PC-3 (cell line): ENCODE data around the gene JAKMIP1. TPM values are rescaled to one million over a fixed set of nuclear protein-coding genes. Genes with fewer than 3 reads are reported as not detected.

Source experiments
- ATAC-seq: fragments of 200-7000 bp; cut with Tn5 transposase; 2 replicates; pipeline ENCODE4 v1.9.1; 2020; ENCODE audit warnings: mild to moderate bottlenecking, moderate library complexity
- BruUV-seq: library from RNA; stranded (reverse); fragments of 400-500 nt; replicated peaks from 2 replicates; lab custom pipeline; 2021; lab: Mats Ljungman, UMichigan
- CTCF ChIA-PET: fragments of 300-600 bp; sonication (Branson Sonifier 250); formaldehyde crosslinking; loops from one replicate; lab custom pipeline; 2022; ENCODE audit warnings: antibody characterized with exemption; lab: Charles Lee
- POLR2A ChIA-PET: fragments of 300-600 bp; sonication (Branson Sonifier 250); formaldehyde crosslinking; loops from one replicate; lab custom pipeline; 2022; ENCODE audit warnings: antibody characterized with exemption; ENCODE audit not compliant: unreplicated experiment; lab: Charles Lee
- DNase-seq: peaks from one replicate; pipeline ENCODE4 v3.0.0-alpha.2; 2015
- H2AFZ ChIP-seq: fragments of 300-600 bp; sonication (generic); 2 replicates; pipeline ENCODE4 v1.6.0; 2016; ENCODE audit warnings: antibody characterized with exemption, low read length
- H3F3A ChIP-seq: fragments of 300-600 bp; sonication (generic); one replicate; pipeline ENCODE4 v1.6.0; 2017; ENCODE audit warnings: antibody characterized with exemption, low read length, control low read depth, mild to moderate bottlenecking; ENCODE audit not compliant: unreplicated experiment
- H3K27ac ChIP-seq: fragments of 300-600 bp; sonication (generic); 2 replicates; pipeline ENCODE4 v1.5.1; 2016; ENCODE audit warnings: mild to moderate bottlenecking, low read length
- H3K27me3 ChIP-seq: fragments of 300-600 bp; sonication (generic); 2 replicates; pipeline ENCODE4 v1.6.1; 2016; ENCODE audit warnings: low read length, mixed read lengths
- H3K36me3 ChIP-seq: fragments of 300-600 bp; sonication (generic); 2 replicates; pipeline ENCODE4 v1.6.1; 2016; ENCODE audit warnings: low read depth, mixed run types, low read length, mixed read lengths
- H3K4me1 ChIP-seq: fragments of 300-600 bp; sonication (generic); 2 replicates; pipeline ENCODE4 v1.5.1; 2016; ENCODE audit warnings: low read length; ENCODE audit not compliant: insufficient read depth
- H3K4me2 ChIP-seq: fragments of 300-600 bp; sonication (generic); 2 replicates; pipeline ENCODE4 v1.6.0; 2016; ENCODE audit warnings: low read length
- H3K4me3 ChIP-seq: fragments of 300-600 bp; sonication (generic); 2 replicates; pipeline ENCODE4 v1.5.1; 2016; ENCODE audit warnings: mild to moderate bottlenecking, low read length, mixed read lengths
- H3K79me2 ChIP-seq: fragments of 300-600 bp; sonication (generic); 2 replicates; pipeline ENCODE4 v1.6.1; 2017; ENCODE audit warnings: low read length, mixed read lengths
- H3K9ac ChIP-seq: fragments of 300-600 bp; sonication (generic); 2 replicates; pipeline ENCODE4 v1.6.0; 2016; ENCODE audit warnings: mild to moderate bottlenecking, low read length
- H3K9me2 ChIP-seq: fragments of 300-600 bp; sonication (generic); replicated peaks from 2 replicates; pipeline ENCODE4 v1.6.1; 2016; ENCODE audit warnings: mixed run types, low read length, mixed read lengths
- H3K9me3 ChIP-seq: fragments of 300-600 bp; sonication (generic); 2 replicates; pipeline ENCODE4 v1.6.1; 2016; ENCODE audit warnings: low read length, mixed read lengths
- H4K20me1 ChIP-seq: fragments of 300-600 bp; sonication (generic); 2 replicates; pipeline ENCODE4 v1.6.1; 2016; ENCODE audit warnings: low read length, mixed read lengths
- CTCF ChIP-seq: fragments of 300-600 bp; sonication (generic); conservative IDR thresholded peaks from 2 replicates; pipeline ENCODE4 v1.5.1; 2017; ENCODE audit warnings: antibody characterized with exemption, low read depth, mild to moderate bottlenecking, low read length
- EZH2 ChIP-seq: fragments of 300-600 bp; sonication (generic); IDR thresholded peaks from one replicate; pipeline ENCODE4 v1.6.1; 2017; ENCODE audit warnings: antibody characterized with exemption, mild to moderate bottlenecking, low read length; ENCODE audit not compliant: unreplicated experiment
- EZH2phosphoT487 ChIP-seq: fragments of 300-600 bp; sonication (generic); IDR thresholded peaks from 2 replicates; pipeline ENCODE4 v1.6.1; 2018; ENCODE audit warnings: mild to moderate bottlenecking, antibody characterized with exemption, low read length, borderline replicate concordance
- intact Hi-C: fragments of 100-400 bp; cut with micrococcal nuclease; formaldehyde crosslinking; loops from 2 replicates; pipeline ENCODE4 v1.9.0; 2023
- total RNA-seq: library from RNA; depleted of rRNA; stranded (reverse); fragments of >200 nt; gene quantifications from 2 replicates; pipeline ENCODE4 v1.2.3, GENCODE V29; 2014

JAKMIP1 gene
- total RNA-seq, 1 experiment from 2014 or later, result 0.04 TPM

DNA sequence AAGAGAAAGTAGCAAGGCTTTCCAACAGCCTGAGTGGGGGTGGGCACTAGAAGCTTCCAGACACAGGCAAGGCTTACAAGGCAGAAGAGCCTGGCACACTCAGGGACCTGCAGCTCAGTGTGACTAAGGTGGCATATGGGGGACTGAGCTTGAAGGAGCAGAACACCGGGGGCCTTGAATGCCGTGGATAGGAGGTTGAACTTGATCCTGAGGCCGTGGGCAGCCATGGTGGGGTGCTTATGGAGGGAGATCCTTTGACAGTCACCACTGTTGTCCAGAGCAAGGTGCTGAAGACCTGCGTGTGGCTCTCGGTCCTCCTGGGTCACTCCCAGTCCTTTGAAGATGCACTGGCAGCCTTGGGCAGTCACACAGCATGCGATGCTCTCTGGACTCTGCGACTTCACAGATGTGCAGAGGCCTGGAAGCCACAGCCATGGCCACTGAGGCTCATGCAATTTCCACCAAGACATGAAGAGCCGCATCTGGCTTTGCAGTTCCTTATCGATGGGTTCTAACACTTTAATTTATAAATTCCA is 200.5 kb downstream of the JAKMIP1 start:
- intact Hi-C loops, result no loop called here
- Histone ChIP-seq H3K27me3 (peaks cover 24% of the 10 kb centered on the region), H3K4me1 (no peaks in the 10 kb centered on the region), H3F3A (no peaks in the 10 kb centered on the region), H2AFZ (no peak overlapping the region), H3K9me2 (no peaks in the 10 kb centered on the region), H3K27ac (no peak overlapping the region), H3K9ac (no peak overlapping the region), H4K20me1 (no peaks in the 10 kb centered on the region), H3K36me3 (no peaks in the 10 kb centered on the region), H3K4me3 (no peak overlapping the region), H3K79me2 (no peaks in the 10 kb centered on the region), H3K9me3 (no peaks in the 10 kb centered on the region), H3K4me2 (no peak overlapping the region)
- POLR2A ChIA-PET, result no interaction called here
- CTCF ChIA-PET, result no interaction called here
- DNase-seq (no peak), ATAC-seq (no peak)
- no TSS peak for BruUV-seq
- TF ChIP-seq EZH2phosphoT487 (no peak), EZH2 (no peak), CTCF (no peak)

DNA sequence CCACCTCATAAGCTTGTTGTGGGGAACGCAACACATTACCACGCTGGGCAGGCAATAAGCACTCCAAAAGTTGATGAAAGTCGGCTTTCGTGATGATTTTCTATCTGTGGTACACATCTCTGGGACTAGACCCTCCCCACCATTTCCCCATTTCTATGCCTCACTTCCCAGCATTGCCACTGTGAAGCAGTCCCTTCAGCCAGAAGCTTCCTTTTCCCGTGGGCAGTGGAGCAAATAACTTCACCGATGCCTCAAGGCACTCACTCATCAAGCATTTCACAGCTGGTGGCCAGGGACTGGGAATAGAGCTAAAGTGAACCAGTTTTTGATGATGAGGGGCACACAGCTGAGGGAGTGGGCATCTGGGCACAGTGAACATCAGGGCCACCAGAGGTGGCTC is 201.0 kb downstream of the JAKMIP1 start:
- no peak for DNase-seq
- no peak overlapping the region for H3K9ac ChIP-seq
- no peak overlapping the region for H3K4me3 ChIP-seq
- POLR2A ChIA-PET, result no interaction called here
- H3K4me2 ChIP-seq, result no peak overlapping the region
- H3K9me3 ChIP-seq, result no peaks in the 10 kb centered on the region
- no peak for ATAC-seq
- peaks cover 24% of the 10 kb centered on the region for H3K27me3 ChIP-seq
- H4K20me1 ChIP-seq, result no peaks in the 10 kb centered on the region
- H3K9me2 ChIP-seq, result no peaks in the 10 kb centered on the region
- intact Hi-C loops, result no loop called here
- CTCF ChIA-PET, result no interaction called here
- no peak overlapping the region for H2AFZ ChIP-seq
- H3K27ac ChIP-seq, result no peak overlapping the region
- no peaks in the 10 kb centered on the region for H3K79me2 ChIP-seq
- no peaks in the 10 kb centered on the region for H3K36me3 ChIP-seq
- H3K4me1 ChIP-seq, result no peaks in the 10 kb centered on the region
- BruUV-seq, result no TSS peak
- TF ChIP-seq CTCF (no peak), EZH2 (no peak), EZH2phosphoT487 (no peak)
- no peaks in the 10 kb centered on the region for H3F3A ChIP-seq

DNA sequence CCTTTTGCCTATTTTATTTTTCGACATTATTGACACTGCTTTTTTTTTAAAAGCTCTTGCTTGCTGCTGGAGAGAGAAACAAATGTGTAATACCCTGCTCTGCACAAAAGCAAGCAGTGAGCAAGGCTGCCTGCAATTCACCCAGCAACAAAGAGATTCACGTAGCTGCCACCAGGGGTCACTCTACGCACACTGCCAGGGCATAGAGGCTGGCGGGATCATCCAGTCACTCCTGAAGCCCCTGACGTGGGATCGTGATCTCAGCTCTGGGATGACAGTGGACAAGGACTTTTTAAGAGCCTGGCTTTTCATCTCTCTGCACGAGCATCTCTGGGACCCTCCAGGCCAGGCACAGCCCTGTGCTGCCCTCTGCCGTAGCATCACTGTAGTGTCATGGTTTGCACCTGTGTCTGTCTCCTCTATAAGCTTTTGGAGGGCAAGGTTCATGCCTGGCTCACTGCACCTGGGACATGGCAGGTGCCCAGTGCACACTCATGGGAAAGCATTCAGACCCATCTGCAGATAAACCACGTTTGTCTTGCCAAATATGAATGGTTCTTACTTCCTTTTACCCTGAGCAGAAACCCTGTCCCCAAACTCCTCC is 201.9 kb downstream of the JAKMIP1 start:
- H3K27ac ChIP-seq, result no peak overlapping the region
- H3K4me1 ChIP-seq, result no peaks in the 10 kb centered on the region
- no peaks in the 10 kb centered on the region for H3F3A ChIP-seq
- H3K4me2 ChIP-seq, result no peak overlapping the region
- no peak overlapping the region for H3K4me3 ChIP-seq
- ChIA-PET POLR2A (no interaction called here), CTCF (interaction anchor here (0.6 kb wide), 2 partner anchors 101 to 211 kb away, joined by 3 read pairs; no protein-coding TSS in a partner anchor)
- H3K9ac ChIP-seq, result no peak overlapping the region
- no TSS peak for BruUV-seq
- no peaks in the 10 kb centered on the region for H4K20me1 ChIP-seq
- H3K36me3 ChIP-seq, result no peaks in the 10 kb centered on the region
- no peaks in the 10 kb centered on the region for H3K79me2 ChIP-seq
- DNase-seq, result peak; percentile 59
- TF ChIP-seq EZH2 (no peak), EZH2phosphoT487 (no peak), CTCF (peak; percentile 93)
- intact Hi-C loops, result no loop called here
- no peaks in the 10 kb centered on the region for H3K9me2 ChIP-seq
- H3K27me3 ChIP-seq, result peaks cover 24% of the 10 kb centered on the region
- peak; percentile 89 for ATAC-seq
- H3K9me3 ChIP-seq, result no peaks in the 10 kb centered on the region
- no peak overlapping the region for H2AFZ ChIP-seq
